Loucy (cell line): ENCODE measurements around the gene PREX1.

Experiments used
- CTCF ChIP-seq: fragments of 200-600 bp; sonication (generic); conservative IDR thresholded peaks from 2 replicates; pipeline ENCODE4 v1.5.1; 2014; ENCODE audit warnings: mild to moderate bottlenecking, antibody characterized with exemption, low read length
- EZH2phosphoT487 ChIP-seq: fragments of 200-600 bp; IDR thresholded peaks from 2 replicates; pipeline ENCODE4 v1.6.1; 2018; ENCODE audit warnings: antibody characterized with exemption, mild to moderate bottlenecking, moderate library complexity, borderline replicate concordance

- TF ChIP-seq CTCF = no peak
- TF ChIP-seq EZH2phosphoT487 = no peak
These were observed 66.6 kb downstream of the PREX1 start for GRCh38 chr20:48761023-48761785.
